Upper lobe of left lung (tissue), 4 donors: ENCODE data around the gene FAM227B.

ENCODE experiments used
- POLR2A ChIP-seq, 4 donors: fragments of 450-650 bp; IDR thresholded peaks; one replicate each; pipeline ENCODE4 v1.5.1; 2016 to 2017; ENCODE audit warnings: antibody characterized with exemption in 4 of 4, mild to moderate bottlenecking in 2 of 4
- POLR2AphosphoS5 ChIP-seq, 2 donors: sonication (generic); formaldehyde crosslinking; IDR thresholded peaks; one replicate each; pipeline ENCODE4 v1.5.1; 2017; ENCODE audit warnings: antibody characterized with exemption in 2 of 2
- TF ChIP-seq, protein P1 (sequence below), 6 experiments: fragments of 450-650 bp in 4 of 6; fragments of 200-600 bp in 2 of 6; sonication (generic) in 2 of 6; IDR thresholded peaks; one replicate each; pipeline ENCODE4 v1.5.1; 2016 to 2019; ENCODE audit warnings: antibody characterized with exemption in 6 of 6

DNA sequence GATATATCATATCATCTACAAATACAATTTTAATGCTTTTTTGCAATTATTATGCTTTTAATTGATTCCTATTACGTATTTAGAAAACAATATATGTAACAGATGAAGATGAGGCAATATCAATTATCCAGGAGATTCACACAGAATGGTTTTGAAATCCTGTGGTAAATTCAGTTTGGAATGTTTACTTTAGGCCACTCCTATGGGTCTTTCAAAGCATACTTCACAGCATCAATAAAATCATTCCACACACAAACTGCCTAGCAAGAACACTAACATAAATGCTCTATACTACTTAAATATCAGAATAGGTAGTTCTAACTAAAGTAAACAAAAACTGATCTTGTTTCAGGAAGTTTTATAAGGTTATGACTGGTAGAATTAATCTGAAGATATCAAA lies 90.5 kb downstream of the FAM227B start:
- TF ChIP-seq POLR2AphosphoS5 (IDR thresholded peaks at IDR 0.05) (no peak), POLR2A (IDR thresholded peaks at IDR 0.05) (no peak)
- TF ChIP-seq, protein P1, sequence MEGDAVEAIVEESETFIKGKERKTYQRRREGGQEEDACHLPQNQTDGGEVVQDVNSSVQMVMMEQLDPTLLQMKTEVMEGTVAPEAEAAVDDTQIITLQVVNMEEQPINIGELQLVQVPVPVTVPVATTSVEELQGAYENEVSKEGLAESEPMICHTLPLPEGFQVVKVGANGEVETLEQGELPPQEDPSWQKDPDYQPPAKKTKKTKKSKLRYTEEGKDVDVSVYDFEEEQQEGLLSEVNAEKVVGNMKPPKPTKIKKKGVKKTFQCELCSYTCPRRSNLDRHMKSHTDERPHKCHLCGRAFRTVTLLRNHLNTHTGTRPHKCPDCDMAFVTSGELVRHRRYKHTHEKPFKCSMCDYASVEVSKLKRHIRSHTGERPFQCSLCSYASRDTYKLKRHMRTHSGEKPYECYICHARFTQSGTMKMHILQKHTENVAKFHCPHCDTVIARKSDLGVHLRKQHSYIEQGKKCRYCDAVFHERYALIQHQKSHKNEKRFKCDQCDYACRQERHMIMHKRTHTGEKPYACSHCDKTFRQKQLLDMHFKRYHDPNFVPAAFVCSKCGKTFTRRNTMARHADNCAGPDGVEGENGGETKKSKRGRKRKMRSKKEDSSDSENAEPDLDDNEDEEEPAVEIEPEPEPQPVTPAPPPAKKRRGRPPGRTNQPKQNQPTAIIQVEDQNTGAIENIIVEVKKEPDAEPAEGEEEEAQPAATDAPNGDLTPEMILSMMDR (IDR thresholded peaks at IDR 0.05) = no peak
